GM21619 (cell line): ENCODE results near the gene RASIP1.
"Not testable (repeated sequence)": the region's sequence is repeated elsewhere in the genome, so short reads cannot be mapped to it uniquely, and the experiment has no call there.

ENCODE experiments used
- ATAC-seq: cut with Tn5 transposase; IDR thresholded peaks from one replicate; pipeline ENCODE4 v1.9.1; 2021; ENCODE audit not compliant: unreplicated experiment

The RASIP1 gene

DNA sequence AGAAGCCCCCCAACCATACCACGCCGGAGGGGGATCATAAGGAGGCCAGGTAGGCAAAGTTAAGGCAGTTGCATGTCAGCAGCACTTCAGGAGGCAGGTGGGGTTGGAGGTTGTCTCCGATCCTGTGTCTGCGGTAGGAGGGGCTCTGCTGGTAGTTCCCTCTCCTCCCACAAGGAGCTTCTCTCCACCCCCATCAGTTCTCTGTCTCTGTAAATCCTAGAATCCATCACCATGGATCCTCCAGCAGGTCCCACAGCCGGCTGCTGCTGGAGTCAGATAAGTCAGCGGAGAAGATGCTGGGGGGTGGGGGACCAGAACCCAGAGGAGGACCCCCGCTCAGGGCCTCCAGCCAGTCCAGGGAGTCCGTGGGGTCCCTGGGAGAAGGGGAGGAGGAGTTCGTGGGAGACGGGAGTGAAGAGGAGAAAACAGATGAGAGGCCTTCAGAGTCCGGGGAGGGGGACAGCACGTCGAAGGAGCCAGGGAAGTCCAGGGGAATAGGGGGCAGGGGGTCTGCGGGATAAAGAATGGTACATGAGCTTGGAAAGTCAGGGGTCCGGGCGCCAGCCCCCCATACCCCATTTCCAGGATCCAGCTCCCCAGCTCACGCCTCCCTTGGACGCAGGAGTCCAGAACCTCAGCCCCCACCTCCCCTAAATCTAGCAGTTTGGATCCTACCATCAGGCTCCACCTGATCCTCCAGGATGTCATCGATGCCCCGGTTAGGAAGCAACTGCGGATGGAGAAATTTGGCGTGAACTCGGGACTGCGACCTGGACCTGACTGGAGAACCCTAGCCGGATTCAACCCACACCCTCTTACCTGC lies 27.2 kb downstream of the RASIP1 start:
- no peak for ATAC-seq

DNA sequence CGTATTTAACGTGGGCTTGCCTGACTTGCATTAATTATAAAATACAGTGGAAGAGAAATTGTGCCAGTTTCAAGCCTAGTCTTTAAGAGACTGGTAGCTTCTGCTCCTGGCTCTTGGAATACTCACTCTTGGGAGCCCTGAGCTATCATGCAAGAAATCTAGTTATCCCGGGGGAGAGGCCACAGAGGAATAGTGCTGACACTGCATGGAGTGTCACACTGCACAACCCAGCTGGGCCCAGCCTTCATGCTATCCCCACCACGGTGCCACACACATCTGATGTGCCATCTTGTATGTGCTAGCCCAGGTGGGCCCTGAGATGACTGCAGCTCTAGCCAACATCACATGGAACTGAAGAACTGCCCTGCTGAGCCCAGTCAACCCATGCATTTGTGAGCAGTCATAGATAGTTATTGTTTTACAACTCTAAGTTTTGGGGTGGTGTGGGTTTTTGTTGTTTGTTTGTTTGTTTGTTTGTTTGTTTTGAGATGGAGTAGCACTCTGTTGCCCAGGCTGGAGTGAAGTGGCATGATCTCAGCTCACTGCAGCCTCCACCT lies 29.2 kb downstream of the RASIP1 start:
- ATAC-seq: no peak

DNA sequence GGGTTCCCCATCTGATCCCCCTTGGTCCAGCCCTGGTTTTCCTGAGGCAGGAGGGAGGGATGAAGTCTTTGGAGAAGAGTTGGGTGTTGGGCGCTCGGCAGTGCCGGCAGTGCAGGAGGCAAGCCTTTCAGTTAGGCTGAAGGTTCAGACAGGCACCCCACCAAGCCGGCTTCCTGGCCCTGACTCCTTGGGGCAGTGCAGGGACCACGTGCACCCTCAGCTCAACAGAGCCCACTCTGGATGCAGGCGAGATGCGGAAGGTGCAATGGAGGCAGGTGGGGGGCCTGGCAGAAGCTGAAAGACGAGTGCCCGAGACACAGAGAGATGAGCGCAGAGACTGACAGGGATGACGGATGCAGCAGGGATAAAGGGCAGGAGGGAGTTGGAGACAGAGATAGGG lies 31.9 kb downstream of the RASIP1 start:
- no peak for ATAC-seq

DNA sequence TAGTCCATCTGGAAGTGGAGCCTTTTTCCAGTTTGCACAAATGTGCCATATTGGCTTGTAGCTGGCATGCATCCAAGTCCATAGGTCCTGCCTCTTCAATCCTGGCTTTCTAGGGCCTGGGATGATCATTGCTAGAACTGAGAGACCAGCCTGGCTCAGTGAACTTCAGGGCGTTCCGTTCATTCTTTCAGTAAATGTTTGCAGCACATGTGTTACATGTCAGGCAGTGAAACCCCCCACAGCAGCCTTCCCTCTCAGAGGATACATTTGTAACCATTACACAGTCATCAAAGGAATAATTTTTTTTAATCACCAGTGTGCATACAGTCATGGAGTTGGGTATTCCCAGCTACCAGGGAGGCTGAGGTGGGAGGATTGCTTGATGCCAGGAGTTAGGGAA lies 35.0 kb downstream of the RASIP1 start:
- ATAC-seq: no peak

DNA sequence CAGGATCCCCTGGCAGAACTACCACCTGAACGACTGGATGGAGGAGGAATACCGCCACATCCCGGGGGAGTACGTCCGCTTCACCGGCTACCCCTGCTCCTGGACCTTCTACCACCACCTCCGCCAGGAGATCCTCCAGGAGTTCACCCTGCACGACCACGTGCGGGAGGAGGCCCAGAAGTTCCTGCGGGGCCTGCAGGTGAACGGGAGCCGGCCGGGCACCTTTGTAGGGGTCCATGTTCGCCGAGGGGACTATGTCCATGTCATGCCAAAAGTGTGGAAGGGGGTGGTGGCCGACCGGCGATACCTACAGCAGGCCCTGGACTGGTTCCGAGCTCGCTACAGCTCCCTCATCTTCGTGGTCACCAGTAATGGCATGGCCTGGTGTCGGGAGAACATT lies 37.1 kb downstream of the RASIP1 start:
- ATAC-seq: no peak

DNA sequence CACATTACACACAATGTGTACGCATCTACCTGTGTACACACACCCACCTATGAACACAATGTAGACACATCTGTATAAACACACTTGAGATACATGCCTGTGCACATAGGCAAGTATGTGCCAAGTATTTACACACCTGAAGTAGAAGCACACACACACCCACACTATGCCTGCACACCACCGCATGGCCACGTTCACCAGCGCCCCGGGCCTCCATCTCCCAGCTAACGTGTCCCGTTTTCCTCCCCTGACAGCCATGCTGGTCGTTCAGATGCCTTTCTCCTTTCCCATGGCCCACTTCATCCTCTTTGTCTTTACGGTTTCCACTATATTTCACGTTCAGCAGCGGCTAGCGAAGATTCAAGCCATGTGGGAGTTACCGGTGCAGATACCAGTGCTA lies 37.7 kb downstream of the RASIP1 start:
- no peak for ATAC-seq

DNA sequence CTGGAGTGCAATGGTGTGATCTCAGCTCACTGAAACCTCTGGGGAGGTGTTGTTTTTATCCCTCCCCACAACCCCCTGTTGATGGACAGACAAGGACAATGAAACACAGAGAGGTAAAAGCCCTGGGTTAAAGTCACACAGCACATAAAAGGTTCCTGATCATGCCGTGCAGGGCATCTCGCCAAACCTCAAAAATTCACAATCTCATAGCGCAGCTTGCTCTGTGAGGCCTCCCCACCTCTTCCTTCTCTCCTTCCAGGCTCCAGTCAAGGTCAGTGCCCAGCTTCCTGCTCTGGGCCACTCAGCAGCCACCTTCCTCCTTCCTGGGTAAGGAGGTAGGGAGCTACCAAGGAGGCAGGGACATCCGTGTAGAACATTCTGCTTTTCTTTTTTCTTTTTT lies 42.4 kb downstream of the RASIP1 start:
- no peak for ATAC-seq

DNA sequence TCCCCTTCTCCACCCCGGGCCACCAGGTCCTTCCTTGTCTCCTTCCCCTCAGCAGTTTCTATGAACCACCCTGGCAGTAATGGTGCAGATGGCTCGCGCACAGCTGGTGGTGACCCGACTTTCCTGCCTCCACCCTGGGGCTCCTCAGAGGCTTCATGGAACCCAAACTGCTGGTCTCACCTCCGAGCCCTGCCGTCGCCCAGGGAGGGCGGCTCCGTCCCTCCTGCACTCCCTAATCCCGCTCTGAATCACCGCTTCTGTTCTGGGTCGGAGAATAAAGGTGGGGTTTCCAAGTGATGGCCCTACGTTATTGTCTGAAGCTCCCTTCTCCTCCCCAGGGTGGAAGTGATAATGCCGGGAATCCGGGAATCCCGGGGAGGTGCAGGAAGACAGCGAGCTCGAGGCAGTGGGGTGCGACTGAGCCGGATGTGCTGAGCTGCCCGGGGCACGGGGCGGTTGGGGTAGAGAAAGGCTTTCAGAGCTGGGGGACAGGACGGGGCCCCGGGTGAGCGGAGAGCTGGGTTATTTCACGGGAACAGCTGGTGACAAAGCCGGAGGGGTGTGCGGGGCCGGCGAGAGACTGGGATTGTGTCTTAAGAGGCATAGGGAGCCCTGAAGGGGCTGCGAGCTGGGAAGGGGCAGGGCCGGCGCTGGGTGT lies 43.9 kb downstream of the RASIP1 start:
- ATAC-seq: no peak

DNA sequence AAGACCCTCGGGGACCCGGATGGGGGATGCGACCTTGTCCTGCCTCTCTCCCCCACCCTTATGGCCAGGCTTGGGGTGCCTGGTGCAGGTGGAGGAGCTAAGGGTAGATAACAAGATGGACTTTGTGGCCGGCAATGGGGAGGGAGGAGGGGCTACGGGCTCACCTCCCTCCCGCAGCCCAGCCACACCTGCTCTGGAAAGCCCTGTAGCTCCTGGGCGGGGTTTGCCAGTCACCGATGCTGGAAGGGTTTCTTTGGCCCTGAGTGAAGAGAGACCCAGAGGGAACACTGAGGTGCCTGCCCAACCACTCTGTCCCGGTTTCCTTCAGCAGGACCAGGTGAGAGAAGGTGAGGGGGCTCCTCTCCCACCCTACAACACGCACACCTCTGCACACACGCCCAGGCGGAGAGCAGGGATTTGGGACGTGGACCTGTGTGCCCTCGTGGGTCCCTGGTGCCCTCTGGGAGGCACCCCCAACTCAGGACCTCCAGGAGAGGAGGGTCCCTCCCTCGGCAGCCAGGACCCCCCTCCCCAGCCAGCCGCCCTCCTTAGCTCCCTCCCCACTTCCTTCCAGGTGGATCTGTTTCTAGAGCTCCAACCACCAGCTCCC lies 44.6 kb downstream of the RASIP1 start, which contains the start of gene FUT2:
TSS of gene FUT2 (plus strand) at position 229 of the 610 bp plus-strand sequence. CDS start 6,986 bp downstream, outside the sequence.
- no peak for ATAC-seq

DNA sequence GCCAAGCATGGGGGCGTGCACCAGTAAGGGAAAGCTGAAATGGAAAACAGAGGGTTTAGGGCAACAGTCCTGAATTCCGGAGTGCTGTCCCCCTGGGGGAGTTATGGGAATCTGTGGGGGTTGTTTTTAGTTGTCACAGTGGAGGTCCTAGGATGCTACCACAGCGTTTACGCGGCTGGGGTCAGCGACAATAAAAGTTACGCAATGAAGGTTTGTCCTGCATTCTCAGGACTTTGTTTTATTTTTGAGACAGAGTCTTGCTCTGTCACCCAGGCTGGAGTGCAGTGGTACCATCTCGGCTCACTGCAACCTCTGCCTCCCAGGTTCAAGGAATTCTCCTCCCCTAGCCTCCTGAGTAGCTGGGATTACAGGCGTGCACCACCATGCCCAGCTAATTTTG lies 46.8 kb downstream of the RASIP1 start:
- not testable (repeated sequence) for ATAC-seq

DNA sequence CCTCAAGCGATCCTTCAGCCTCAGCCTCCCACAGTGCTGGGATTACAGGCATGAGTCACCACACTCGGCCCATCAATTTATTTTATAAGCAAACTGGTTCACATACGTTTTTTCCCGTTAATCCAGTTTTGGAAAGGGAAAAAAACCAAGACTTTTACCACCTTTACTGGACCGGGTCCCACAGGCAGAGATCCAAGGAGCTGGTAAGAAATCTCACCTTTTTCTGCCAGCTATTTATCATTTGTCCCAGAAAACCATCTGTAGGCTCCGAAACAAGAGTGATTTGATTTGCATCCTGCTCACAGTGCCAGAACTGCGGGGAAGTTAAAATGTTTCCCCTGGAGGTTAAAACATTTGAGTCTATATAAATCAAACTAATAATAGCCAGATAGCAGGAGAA lies 51.0 kb downstream of the RASIP1 start:
- ATAC-seq: no peak

DNA sequence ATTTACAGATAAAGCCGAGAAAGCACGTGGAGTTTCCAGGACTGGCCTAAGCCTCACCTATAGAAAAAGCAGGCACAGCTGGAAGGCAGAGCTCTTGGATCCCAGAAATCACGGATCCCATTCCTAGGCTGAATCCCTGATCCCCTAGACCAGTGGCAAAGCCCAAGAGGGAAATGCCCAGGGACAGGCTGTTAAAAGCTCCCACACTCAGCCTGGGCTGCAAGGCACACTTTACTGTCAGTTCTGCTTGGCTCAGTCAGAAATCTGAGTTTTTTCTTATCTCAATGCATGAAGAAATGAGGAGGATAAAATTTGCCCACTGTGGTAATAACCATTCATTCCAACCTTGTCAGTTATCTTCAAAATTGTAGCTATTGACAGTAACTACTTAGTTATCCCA lies 52.6 kb downstream of the RASIP1 start:
- no peak for ATAC-seq

DNA sequence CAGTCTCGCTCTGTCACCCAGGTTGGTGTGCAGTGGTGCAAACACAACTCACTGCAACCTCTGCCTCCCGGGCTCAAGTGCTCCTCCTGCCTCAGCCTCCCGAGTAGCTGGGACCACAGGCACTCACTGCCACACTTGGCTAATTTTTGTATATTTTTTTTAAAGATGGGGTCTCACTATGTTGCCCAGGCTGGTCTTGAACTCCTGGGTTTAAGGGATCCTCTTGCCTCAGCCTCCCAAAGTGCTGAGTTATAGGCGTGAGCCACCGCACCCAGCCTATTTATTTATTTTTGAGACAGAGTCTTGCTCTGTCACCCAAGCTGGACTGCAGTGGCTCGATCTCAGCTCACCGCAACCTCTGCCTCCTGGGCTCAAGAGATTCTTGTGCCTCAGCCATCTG lies 53.8 kb downstream of the RASIP1 start:
- ATAC-seq: not testable (repeated sequence)

DNA sequence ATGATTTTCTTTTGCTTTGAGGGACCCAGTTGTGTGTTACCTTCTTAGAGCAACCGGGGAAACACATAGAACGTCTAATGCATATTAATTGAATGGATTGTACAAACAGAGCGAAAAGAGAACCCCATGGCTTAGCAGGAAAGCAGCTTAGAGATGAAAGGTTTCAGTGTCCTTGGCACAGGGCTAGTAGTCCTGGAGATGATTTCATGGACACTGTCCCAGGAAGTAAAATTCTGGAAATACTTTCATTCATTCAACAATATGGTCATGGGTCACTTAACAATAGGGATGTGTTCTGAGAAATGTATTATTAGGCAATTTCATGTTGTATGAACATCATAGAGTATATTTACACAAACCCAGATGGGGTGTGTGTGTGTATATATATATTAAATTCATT lies 54.3 kb downstream of the RASIP1 start:
- ATAC-seq: no peak

DNA sequence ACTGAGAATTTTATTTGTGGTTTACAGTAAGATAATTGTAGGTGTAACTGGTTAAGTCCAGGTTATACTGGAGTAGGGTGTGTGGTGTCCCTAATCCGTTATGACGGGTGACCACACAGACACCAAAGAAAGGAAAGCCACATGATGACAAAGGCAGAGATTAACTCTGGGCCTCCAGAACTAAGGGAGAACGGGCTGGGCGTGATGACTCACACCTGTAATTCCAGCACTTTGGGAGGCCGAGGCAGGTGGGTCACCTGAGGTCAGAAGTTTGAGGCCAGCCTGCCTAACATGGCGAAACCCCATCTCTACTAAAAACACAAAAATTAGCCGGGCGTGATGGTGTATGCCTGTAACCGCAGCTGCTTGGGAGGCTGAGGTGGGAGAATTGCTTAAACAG lies 54.8 kb downstream of the RASIP1 start:
- ATAC-seq: no peak

DNA sequence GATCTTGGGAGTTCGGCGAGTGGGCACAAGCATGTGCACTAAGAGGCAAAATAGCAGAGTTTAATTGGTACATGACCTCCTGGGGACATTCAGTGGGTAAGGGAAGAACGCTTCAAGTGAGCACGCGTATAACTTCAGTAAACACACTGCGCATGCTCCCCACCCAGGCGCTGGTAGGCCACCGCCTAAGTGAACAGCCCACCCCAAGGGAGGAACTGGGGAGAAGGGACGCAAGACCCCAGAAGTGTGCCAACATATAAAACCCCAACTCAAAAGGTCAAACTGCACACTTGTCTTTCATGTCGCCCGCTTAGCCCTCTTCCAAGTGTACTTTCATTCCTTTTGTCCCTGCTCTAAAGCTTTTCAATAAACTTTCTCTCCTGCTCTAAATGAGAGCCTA lies 57.1 kb downstream of the RASIP1 start:
- no peak for ATAC-seq

DNA sequence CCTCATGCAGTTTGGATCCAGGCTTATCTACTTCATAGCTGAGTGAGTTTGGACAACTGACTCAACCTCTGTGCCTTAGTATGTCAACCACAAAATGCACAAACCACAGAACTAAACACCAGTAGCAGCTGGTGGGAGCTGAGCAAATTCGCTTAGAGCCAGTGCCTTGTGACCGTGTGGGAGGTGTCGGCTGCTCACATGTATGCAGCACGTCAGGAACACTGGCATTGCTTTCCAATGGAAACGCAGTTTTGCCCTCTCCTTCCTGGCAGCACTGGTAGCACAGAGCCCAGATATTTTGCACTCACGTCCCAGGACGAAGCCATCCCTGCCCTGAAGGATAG lies 59.3 kb downstream of the RASIP1 start:
- no peak for ATAC-seq

DNA sequence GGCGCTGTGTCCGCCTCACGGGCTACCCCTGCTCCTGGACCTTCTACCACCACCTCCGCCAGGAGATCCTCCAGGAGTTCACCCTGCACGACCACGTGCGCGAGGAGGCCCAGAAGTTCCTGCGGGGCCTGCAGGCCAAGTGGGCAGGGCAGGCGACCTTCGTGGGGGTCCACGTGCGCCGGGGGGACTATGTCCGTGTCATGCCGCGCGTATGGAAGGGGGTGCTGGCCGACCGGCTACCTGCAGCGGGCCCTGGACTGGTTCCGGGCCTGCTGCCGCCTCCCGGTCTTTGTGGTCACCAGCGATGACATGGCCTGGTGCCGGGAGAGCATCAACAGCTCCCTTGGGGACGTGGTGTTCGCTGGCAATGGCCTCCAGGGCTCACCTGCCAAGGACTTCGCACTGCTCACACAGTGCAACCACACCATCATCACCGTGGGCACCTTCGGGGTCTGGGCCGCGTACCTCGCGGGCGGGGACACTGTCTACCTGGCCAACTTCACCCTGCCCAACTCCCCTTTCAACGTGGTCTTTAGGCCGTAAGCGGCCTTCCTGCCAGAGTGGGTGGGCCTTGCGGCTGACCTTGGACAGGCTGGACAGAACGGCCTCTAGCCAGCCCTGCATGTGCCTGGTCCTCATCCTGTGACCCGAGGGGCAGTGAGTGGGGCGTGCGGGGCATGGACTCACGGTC lies 59.8 kb downstream of the RASIP1 start:
- ATAC-seq: no peak

DNA sequence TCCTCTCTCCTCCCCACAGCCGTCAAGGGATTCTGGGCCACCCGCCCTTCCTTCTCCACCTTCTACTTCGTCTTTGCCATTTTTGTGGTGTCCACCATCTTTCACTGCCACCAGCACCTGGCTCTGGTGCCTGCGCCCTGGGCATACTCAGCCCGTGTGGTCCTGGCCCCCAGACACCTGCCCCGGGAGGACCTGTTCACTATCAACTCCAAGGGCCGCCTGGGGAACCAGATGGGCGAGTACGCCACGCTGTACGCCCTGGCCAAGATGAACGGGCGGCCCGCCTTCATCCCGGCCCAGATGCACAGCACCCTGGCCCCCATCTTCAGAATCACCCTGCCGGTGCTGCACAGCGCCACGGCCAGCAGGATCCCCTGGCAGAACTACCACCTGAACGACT lies 60.4 kb downstream of the RASIP1 start:
- not testable (repeated sequence) for ATAC-seq

DNA sequence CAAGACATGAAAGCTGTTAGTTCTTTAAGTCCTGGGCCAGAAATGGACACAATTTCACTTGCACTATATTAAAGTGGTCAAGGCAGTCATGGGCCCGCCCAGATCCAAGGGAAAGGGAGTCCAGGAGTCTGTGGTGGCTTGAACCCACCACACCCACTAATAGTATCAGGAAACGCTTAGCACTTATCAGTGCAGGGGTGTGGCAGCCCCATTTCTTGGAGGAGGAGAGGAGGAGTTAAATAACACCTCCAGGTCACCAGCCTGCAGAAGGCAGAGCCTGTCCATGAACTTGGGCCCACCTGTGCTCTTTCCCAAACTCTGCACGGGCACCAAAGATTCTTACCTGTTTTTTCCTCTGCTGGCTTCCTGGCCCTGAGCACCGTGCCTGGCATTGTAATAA lies 62.2 kb downstream of the RASIP1 start:
- ATAC-seq: no peak

DNA sequence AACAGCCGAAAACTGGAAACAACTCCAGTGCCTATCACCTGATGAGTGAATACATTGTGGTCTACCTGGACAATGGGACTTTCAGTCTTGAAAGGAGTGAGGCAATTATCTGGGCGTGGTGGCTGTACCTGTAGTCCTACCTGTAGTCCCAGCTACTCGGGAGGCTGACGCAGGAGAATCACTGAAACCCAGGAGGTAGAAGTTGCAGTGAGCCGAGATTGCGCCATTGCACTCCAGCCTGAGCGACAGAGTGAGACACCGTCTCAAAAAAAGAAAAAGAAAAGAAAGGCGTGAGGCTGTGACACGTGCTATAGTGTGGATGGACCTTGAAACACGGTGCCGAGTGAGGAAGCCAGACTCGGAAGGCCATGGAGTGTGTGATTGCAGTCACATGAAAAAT lies 63.5 kb downstream of the RASIP1 start:
- no peak for ATAC-seq
